Mucosa of descending colon (tissue), 3 donors: ENCODE data around the gene GRAP. TPM values are rescaled to one million over a fixed set of nuclear protein-coding genes. Genes with fewer than 3 reads are reported as not detected.
A peak's percentile ranks its signal among the peaks of the same experiment; 100 is the strongest.
"Not testable (repeated sequence)": the region's sequence is repeated elsewhere in the genome, so short reads cannot be mapped to it uniquely, and the experiment has no call there.

Experiments
- ATAC-seq: fragments of 200-7000 bp; cut with Tn5 transposase; one replicate; pipeline ENCODE4 v1.9.1; 2020; ENCODE audit warnings: mild to moderate bottlenecking, moderate library complexity
- DNase-seq, 3 donors: peaks; one replicate each; pipeline ENCODE4 v3.0.0-alpha.2; 2020
- H3K36me3 ChIP-seq: fragments of 200-600 bp; one replicate; pipeline ENCODE4 v1.8.0; 2021; ENCODE audit warnings: low read depth, mild to moderate bottlenecking
- H3K4me1 ChIP-seq: fragments of 200-600 bp; one replicate; pipeline ENCODE4 v1.8.0; 2021; ENCODE audit warnings: low read depth, mild to moderate bottlenecking
- H3K4me3 ChIP-seq: fragments of 200-600 bp; one replicate; pipeline ENCODE4 v1.8.0; 2021; ENCODE audit warnings: mild to moderate bottlenecking
- H3K9me3 ChIP-seq: fragments of 200-600 bp; one replicate; pipeline ENCODE4 v1.8.0; 2021; ENCODE audit warnings: mild to moderate bottlenecking
- intact Hi-C, 2 donors: fragments of 100-400 bp; cut with DNase I in 1 of 2; cut with micrococcal nuclease in 1 of 2; formaldehyde crosslinking; loops; one replicate each; pipeline versions ENCODE4 v1.11.0 to v1.11.1; 2022; cut with DNase I, micrococcal nuclease
- total RNA-seq, 3 donors: library from RNA; stranded (reverse); fragmentation: NEBNext Ultra II Directional in 2 of 3; extraction: Animal tissue kit (Norgen Biotek cat#: 25700) in 2 of 3; gene quantifications; one replicate each; pipeline versions ENCODE4 v1.2.1 to v1.2.4, GENCODE V29; 2021 to 2023
- donor health status: DM: no; HTN: no; CAD: no; lungs with moderate emphysema.
- donor health status: DM: no; HTN: no; CAD: no.
- donor health status: DM: no; HTN: yes; CAD: no.

GRAP gene
- total RNA-seq, 3 donors from 2014 or later, result 1.2 to 2.5 (median 1.8) TPM

GRCh38 chr17:19062009-19062717, 15.4 kb upstream of the GRAP start:
- H3K4me1 ChIP-seq, H3K9me3 ChIP-seq, intact Hi-C loops, H3K36me3 ChIP-seq, H3K4me3 ChIP-seq: not testable (repeated sequence)
- ATAC-seq (peak; percentile 61), DNase-seq (peak; percentile 52 to 74 (median 72))

- H3K4me3 ChIP-seq, H3K9me3 ChIP-seq, H3K36me3 ChIP-seq, DNase-seq, intact Hi-C loops, H3K4me1 ChIP-seq: not testable (repeated sequence)
- peak; percentile 88 for ATAC-seq
Observed at GRCh38 chr17:19055447-19055846, 8.7 kb upstream of the GRAP start.

GRCh38 chr17:19048826-19049225, 2.1 kb upstream of the GRAP start:
- intact Hi-C loops, H3K9me3 ChIP-seq, H3K4me1 ChIP-seq, ATAC-seq, DNase-seq, H3K36me3 ChIP-seq, H3K4me3 ChIP-seq: not testable (repeated sequence)

GRCh38 chr17:19047510-19047909, 753 bp upstream of the GRAP start:
- intact Hi-C loops, H3K4me3 ChIP-seq, DNase-seq, H3K4me1 ChIP-seq, H3K36me3 ChIP-seq, H3K9me3 ChIP-seq, ATAC-seq: not testable (repeated sequence)

GRCh38 chr17:19044643-19045042, 2.1 kb downstream of the GRAP start:
- H3K4me1 ChIP-seq, H3K4me3 ChIP-seq, intact Hi-C loops, ATAC-seq, DNase-seq, H3K9me3 ChIP-seq, H3K36me3 ChIP-seq: not testable (repeated sequence)

- H3K36me3 ChIP-seq, intact Hi-C loops: not testable (repeated sequence)
- ATAC-seq, result peak; percentile 36
Observed at GRCh38 chr17:19043032-19043431, 3.7 kb downstream of the GRAP start.

GRCh38 chr17:19042369-19042768, 4.4 kb downstream of the GRAP start:
- H3K36me3 ChIP-seq, H3K9me3 ChIP-seq, ATAC-seq, DNase-seq, intact Hi-C loops, H3K4me3 ChIP-seq, H3K4me1 ChIP-seq: not testable (repeated sequence)

More at GRCh38 chr17:19043032-19043431, 3.7 kb downstream of the GRAP start:
- not testable (repeated sequence) for H3K9me3 ChIP-seq, H3K4me1 ChIP-seq, H3K4me3 ChIP-seq, DNase-seq

- H3K4me1 ChIP-seq, H3K4me3 ChIP-seq, DNase-seq, ATAC-seq, intact Hi-C loops, H3K36me3 ChIP-seq, H3K9me3 ChIP-seq: not testable (repeated sequence)
Observed at GRCh38 chr17:19041871-19042270, 4.9 kb downstream of the GRAP start.

- intact Hi-C loops, H3K9me3 ChIP-seq, DNase-seq, H3K36me3 ChIP-seq, H3K4me1 ChIP-seq, H3K4me3 ChIP-seq: not testable (repeated sequence)
- peak; percentile 9 for ATAC-seq
Observed at GRCh38 chr17:19040350-19040749, 6.4 kb downstream of the GRAP start.

GRCh38 chr17:19038730-19039129, 8.0 kb downstream of the GRAP start:
- DNase-seq, intact Hi-C loops, H3K9me3 ChIP-seq, H3K4me1 ChIP-seq, H3K36me3 ChIP-seq, H3K4me3 ChIP-seq: not testable (repeated sequence)
- ATAC-seq, result peak; percentile 3

GRCh38 chr17:19038007-19038406, 8.8 kb downstream of the GRAP start:
- ATAC-seq, result peak; percentile 65
- intact Hi-C loops, DNase-seq, H3K9me3 ChIP-seq, H3K4me3 ChIP-seq, H3K4me1 ChIP-seq, H3K36me3 ChIP-seq: not testable (repeated sequence)

GRCh38 chr17:19037547-19037946, 9.2 kb downstream of the GRAP start:
- DNase-seq, intact Hi-C loops, H3K4me3 ChIP-seq, H3K9me3 ChIP-seq, H3K36me3 ChIP-seq, H3K4me1 ChIP-seq: not testable (repeated sequence)
- ATAC-seq, result peak; percentile 75

- ATAC-seq, H3K4me1 ChIP-seq, H3K36me3 ChIP-seq, intact Hi-C loops, H3K4me3 ChIP-seq, DNase-seq, H3K9me3 ChIP-seq: not testable (repeated sequence)
Observed at GRCh38 chr17:19036186-19036585, 10.6 kb downstream of the GRAP start.

- intact Hi-C loops, H3K36me3 ChIP-seq, H3K4me1 ChIP-seq, H3K9me3 ChIP-seq, DNase-seq, H3K4me3 ChIP-seq: not testable (repeated sequence)
- peak; percentile 91 for ATAC-seq
Observed at GRCh38 chr17:19032377-19032988, 14.3 kb downstream of the GRAP start.
